Measurements from ENCODE around the gene BCAS1. TPM values are rescaled to one million over a fixed set of nuclear protein-coding genes. Genes with fewer than 3 reads are reported as not detected.

BCAS1 gene
- total and polyA plus RNA-seq, 2 donors (not counting 1 experiment from before 2014, with no cell fraction given) = 0.97 to 1.1 TPM

- ATAC-seq (ENCODE audit: low read depth) = no peak
- Mint-ChIP-seq H3K27ac (no peak overlapping the region), H3K4me1 (peaks cover 31% of the 10 kb centered on the region), H3K27me3 (no peaks in the 10 kb centered on the region), H3K9me3 (ENCODE audit: insufficient read depth) (no peaks in the 10 kb centered on the region), H3K4me3 (no peak overlapping the region)
- no peak overlapping the region for H3K4me3 ChIP-seq (ENCODE audit: control extremely low read depth in 1 of 5, extremely low read depth in 1 of 5, insufficient read depth in 1 of 5, low read depth in 2 of 5, low read length in 4 of 5)
- H3K9me3 ChIP-seq (ENCODE audit: control extremely low read depth in 1 of 3, control insufficient read depth in 2 of 3, insufficient read depth in 1 of 3, low read length in 2 of 3) = no peaks in the 10 kb centered on the region
- peaks cover 0 to 26% of the 10 kb centered on the region in 2 donors for H3K4me1 ChIP-seq (ENCODE audit: control insufficient read depth in 2 of 2, insufficient read depth in 2 of 2, low read length in 2 of 2)
- ChIA-PET CTCF (interaction anchor here (0.7 to 4.6 kb wide), 25 partner anchors 8 to 1749 kb away, joined by 3 to 34 read pairs (median 4); no protein-coding TSS in a partner anchor), POLR2A (no interaction called here)
- TF ChIP-seq EZH2 (IDR thresholded peaks at IDR 0.05; ENCODE audit: borderline replicate concordance, insufficient read depth, low read depth, low read length, poor library complexity, severe bottlenecking) (no peak), CTCF (IDR thresholded peaks at IDR 0.05) (no peak)
- no peak overlapping the region for H2AFZ ChIP-seq (ENCODE audit: insufficient read depth, low read depth, low read length, poor library complexity, severe bottlenecking)
- H3K27me3 ChIP-seq (replicated peaks in 1 of 4; ENCODE audit: control extremely low read depth in 1 of 4, control insufficient read depth in 3 of 4, insufficient read depth in 4 of 4, low read length in 3 of 4) = no peaks in the 10 kb centered on the region
- DNase-seq = no peak
- no peaks in the 10 kb centered on the region for H4K20me1 ChIP-seq (ENCODE audit: control insufficient read depth, insufficient read depth, low read length, poor library complexity, severe bottlenecking)
- H3K4me2 ChIP-seq (replicated peaks; ENCODE audit: low read depth, low read length, poor library complexity, severe bottlenecking) = no peak overlapping the region
- H3K36me3 ChIP-seq (replicated peaks in 1 of 2; ENCODE audit: control extremely low read depth in 1 of 2, control insufficient read depth in 1 of 2, extremely low read depth in 1 of 2, insufficient read depth in 2 of 2, low read length in 1 of 2) = no peaks in the 10 kb centered on the region
- intact Hi-C loops (cut with micrococcal nuclease) = loop anchor here (5.0 kb wide), 1 partner anchor 119 kb away; no protein-coding TSS in a partner anchor
- H3K27ac ChIP-seq (ENCODE audit: low read length in 2 of 2) = no peak overlapping the region
- H3K79me2 ChIP-seq (ENCODE audit: control insufficient read depth, insufficient read depth, low read length) = no peaks in the 10 kb centered on the region
- 100% methylated on average over 1 of the region's 8 CpGs for WGBS (ENCODE audit: insufficient coverage)
- no peak overlapping the region for H3K9ac ChIP-seq (ENCODE audit: low read length)
Measured at GRCh38 chr20:54061101-54061881, 9.1 kb downstream of the BCAS1 start.

Data from B cell (primary cell).